ENCODE results near the gene NPAS3.
A peak's percentile ranks its signal among the peaks of the same experiment; 100 is the strongest.

Gene NPAS3

GRCh38 chr14:33699300-33699983 lies 760.8 kb downstream of the NPAS3 start:
- no peak for DNase-seq

GRCh38 chr14:33700052-33700451 lies 761.4 kb downstream of the NPAS3 start:
- no peak for DNase-seq

GRCh38 chr14:33702293-33702692 lies 763.6 kb downstream of the NPAS3 start:
- peak; percentile 0 for DNase-seq

- no peak for DNase-seq
Observed at GRCh38 chr14:33704481-33704880, 765.8 kb downstream of the NPAS3 start.

- DNase-seq: no peak
Observed at GRCh38 chr14:33705490-33705889, 766.8 kb downstream of the NPAS3 start.

- DNase-seq: no peak
Observed at GRCh38 chr14:33707716-33708115, 769.0 kb downstream of the NPAS3 start.

GRCh38 chr14:33709283-33709682 lies 770.6 kb downstream of the NPAS3 start:
- DNase-seq: no peak

GRCh38 chr14:33709711-33710110 lies 771.0 kb downstream of the NPAS3 start:
- no peak for DNase-seq

- no peak for DNase-seq
Observed at GRCh38 chr14:33710273-33710672, 771.6 kb downstream of the NPAS3 start.

- no peak for DNase-seq
Observed at GRCh38 chr14:33711194-33711593, 772.5 kb downstream of the NPAS3 start.

GRCh38 chr14:33711811-33712216 lies 773.1 kb downstream of the NPAS3 start:
- DNase-seq: no peak

- DNase-seq: no peak
Observed at GRCh38 chr14:33714527-33715226, 776.0 kb downstream of the NPAS3 start.

GRCh38 chr14:33715227-33715528 lies 776.5 kb downstream of the NPAS3 start:
- DNase-seq: no peak

- no peak for DNase-seq
Observed at GRCh38 chr14:33716921-33717320, 778.2 kb downstream of the NPAS3 start.

GRCh38 chr14:33717866-33718265 lies 779.2 kb downstream of the NPAS3 start:
- no peak for DNase-seq

- DNase-seq: no peak
Observed at GRCh38 chr14:33720284-33720787, 781.7 kb downstream of the NPAS3 start.

GRCh38 chr14:33726685-33727084 lies 788.0 kb downstream of the NPAS3 start:
- DNase-seq: no peak

- no peak for DNase-seq
Observed at GRCh38 chr14:33727606-33728005, 788.9 kb downstream of the NPAS3 start.

- no peak for DNase-seq
Observed at GRCh38 chr14:33728010-33728498, 789.4 kb downstream of the NPAS3 start.

GRCh38 chr14:33730156-33730555 lies 791.5 kb downstream of the NPAS3 start:
- DNase-seq: no peak

- no peak for DNase-seq
Observed at GRCh38 chr14:33732175-33732574, 793.5 kb downstream of the NPAS3 start.

- no peak for DNase-seq
Observed at GRCh38 chr14:33733310-33733709, 794.6 kb downstream of the NPAS3 start.

GRCh38 chr14:33733721-33734120 lies 795.0 kb downstream of the NPAS3 start:
- no peak for DNase-seq

- no peak for DNase-seq
Observed at GRCh38 chr14:33734387-33734786, 795.7 kb downstream of the NPAS3 start.
